ENCODE data around the gene ATP2B1. TPM values are rescaled to one million over a fixed set of nuclear protein-coding genes. Genes with fewer than 3 reads are reported as not detected.

ATP2B1 gene
- polyA plus RNA-seq, 2 donors: 3.3 to 5.3 TPM

DNA sequence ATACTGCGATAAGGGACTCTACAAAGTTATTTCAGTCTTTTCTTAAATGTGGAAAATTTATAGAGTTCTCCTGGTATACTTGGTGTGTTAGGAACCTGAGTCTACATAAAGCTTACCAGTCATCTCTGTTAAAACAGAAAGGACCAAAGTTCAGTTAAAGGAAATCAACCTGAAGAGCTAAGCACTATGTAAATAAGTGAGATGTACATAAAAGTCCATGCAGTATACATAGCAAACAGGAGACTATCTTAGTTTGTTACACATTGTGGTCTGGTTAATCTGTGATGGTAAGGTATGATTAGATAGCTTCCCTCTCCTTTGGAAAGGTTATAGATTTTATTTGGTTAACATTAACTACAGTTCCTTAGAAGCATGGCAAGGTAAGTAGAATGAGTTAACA, 75.9 kb downstream of the ATP2B1 start:
- H3K4me3 ChIP-seq (ENCODE audit: low read depth in 1 of 2, low read length in 2 of 2): no peak overlapping the region
- 79 to 93% methylated on average over 1 of the region's 1 CpG for WGBS, 2 donors
- H3K36me3 ChIP-seq (ENCODE audit: control insufficient read depth in 2 of 2, insufficient read depth in 2 of 2, low read length in 1 of 2): no peaks in the 10 kb centered on the region
- no peaks in the 10 kb centered on the region for H3K9me3 ChIP-seq (ENCODE audit: control insufficient read depth in 2 of 2, insufficient read depth in 1 of 2, low read depth in 1 of 2, low read length in 1 of 2)
- H3K27me3 ChIP-seq (ENCODE audit: control insufficient read depth in 1 of 2, insufficient read depth in 2 of 2, low read length in 2 of 2): no peaks in the 10 kb centered on the region
- no peak overlapping the region for H3K27ac ChIP-seq (ENCODE audit: low read depth in 2 of 2, low read length in 1 of 2)
- H3K4me1 ChIP-seq (ENCODE audit: control insufficient read depth in 2 of 2, insufficient read depth in 2 of 2, low read length in 1 of 2): no peaks in the 10 kb centered on the region

DNA sequence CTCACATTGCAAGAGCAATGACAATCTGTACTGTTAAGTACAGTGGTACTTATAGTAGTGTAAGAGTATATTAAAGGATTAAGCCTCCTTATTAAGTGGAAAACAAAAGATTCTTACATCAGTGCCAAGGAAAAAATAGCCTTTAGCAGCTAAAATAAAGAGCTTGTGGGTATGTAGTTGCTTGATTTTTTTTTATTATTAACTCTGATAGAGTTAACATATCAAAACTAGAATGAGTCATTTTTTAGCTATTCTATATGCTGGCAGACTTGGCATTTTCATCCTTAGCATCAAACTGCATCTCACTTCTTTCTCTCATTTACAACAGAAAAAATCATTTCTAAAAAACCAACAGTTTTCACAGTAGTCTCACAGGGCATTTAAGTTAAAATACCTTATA, 86.5 kb downstream of the ATP2B1 start:
- H3K4me1 ChIP-seq (ENCODE audit: control insufficient read depth in 2 of 2, insufficient read depth in 2 of 2, low read length in 1 of 2): no peaks in the 10 kb centered on the region
- no peak overlapping the region for H3K4me3 ChIP-seq (ENCODE audit: low read depth in 1 of 2, low read length in 2 of 2)
- no peak overlapping the region for H3K27ac ChIP-seq (ENCODE audit: low read depth in 2 of 2, low read length in 1 of 2)
- H3K36me3 ChIP-seq (ENCODE audit: control insufficient read depth in 2 of 2, insufficient read depth in 2 of 2, low read length in 1 of 2): peaks cover 0 to 5% of the 10 kb centered on the region in 2 donors
- no peaks in the 10 kb centered on the region for H3K9me3 ChIP-seq (ENCODE audit: control insufficient read depth in 2 of 2, insufficient read depth in 1 of 2, low read depth in 1 of 2, low read length in 1 of 2)
- H3K27me3 ChIP-seq (ENCODE audit: control insufficient read depth in 1 of 2, insufficient read depth in 2 of 2, low read length in 2 of 2): no peaks in the 10 kb centered on the region

DNA sequence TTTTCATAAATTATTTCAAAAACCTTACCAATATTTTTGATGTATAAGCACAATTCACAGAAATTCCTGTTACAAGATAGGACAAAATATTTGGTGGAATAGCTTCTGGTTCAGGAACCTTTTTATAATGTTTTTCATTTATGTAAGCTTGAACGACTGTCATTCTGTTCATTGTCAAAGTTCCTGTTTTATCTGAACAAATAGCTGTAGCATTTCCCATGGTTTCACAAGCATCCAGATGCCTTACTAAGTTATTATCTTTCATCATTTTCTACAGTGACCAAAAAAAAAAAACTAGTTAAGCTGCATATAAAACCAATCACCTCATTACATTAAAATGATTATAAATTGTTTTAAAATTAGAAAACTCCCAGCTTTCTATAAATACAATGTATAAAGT, 87.1 kb downstream of the ATP2B1 start:
- H3K27ac ChIP-seq (ENCODE audit: low read depth in 2 of 2, low read length in 1 of 2): no peak overlapping the region
- 80 to 84% methylated on average over 1 of the region's 1 CpG for WGBS, 2 donors
- no peaks in the 10 kb centered on the region for H3K27me3 ChIP-seq (ENCODE audit: control insufficient read depth in 1 of 2, insufficient read depth in 2 of 2, low read length in 2 of 2)
- H3K36me3 ChIP-seq (ENCODE audit: control insufficient read depth in 2 of 2, insufficient read depth in 2 of 2, low read length in 1 of 2): peaks cover 0 to 5% of the 10 kb centered on the region in 2 donors
- no peak overlapping the region for H3K4me3 ChIP-seq (ENCODE audit: low read depth in 1 of 2, low read length in 2 of 2)
- no peaks in the 10 kb centered on the region for H3K9me3 ChIP-seq (ENCODE audit: control insufficient read depth in 2 of 2, insufficient read depth in 1 of 2, low read depth in 1 of 2, low read length in 1 of 2)
- H3K4me1 ChIP-seq (ENCODE audit: control insufficient read depth in 2 of 2, insufficient read depth in 2 of 2, low read length in 1 of 2): no peaks in the 10 kb centered on the region

GRCh38 chr12:89619764-89620163, 88.9 kb downstream of the ATP2B1 start:
- no peak overlapping the region for H3K27ac ChIP-seq (ENCODE audit: low read depth in 2 of 2, low read length in 1 of 2)

GRCh38 chr12:89618113-89618862, 90.3 kb downstream of the ATP2B1 start:
- H3K4me3 ChIP-seq (ENCODE audit: low read depth in 1 of 2, low read length in 2 of 2): no peak overlapping the region
- H3K27me3 ChIP-seq (ENCODE audit: control insufficient read depth in 1 of 2, insufficient read depth in 2 of 2, low read length in 2 of 2): no peaks in the 10 kb centered on the region
- 41 to 44% methylated on average over 2 of the region's 2 CpGs for WGBS, 2 donors
- no peak overlapping the region for H3K27ac ChIP-seq (ENCODE audit: low read depth in 2 of 2, low read length in 1 of 2)
- H3K36me3 ChIP-seq (ENCODE audit: control insufficient read depth in 2 of 2, insufficient read depth in 2 of 2, low read length in 1 of 2): no peaks in the 10 kb centered on the region
- H3K4me1 ChIP-seq (ENCODE audit: control insufficient read depth in 2 of 2, insufficient read depth in 2 of 2, low read length in 1 of 2): no peaks in the 10 kb centered on the region
- no peaks in the 10 kb centered on the region for H3K9me3 ChIP-seq (ENCODE audit: control insufficient read depth in 2 of 2, insufficient read depth in 1 of 2, low read depth in 1 of 2, low read length in 1 of 2)

More at GRCh38 chr12:89619764-89620163, 88.9 kb downstream of the ATP2B1 start:
- H3K27me3 ChIP-seq (ENCODE audit: control insufficient read depth in 1 of 2, insufficient read depth in 2 of 2, low read length in 2 of 2): no peaks in the 10 kb centered on the region
- 95 to 96% methylated on average over 2 of the region's 2 CpGs for WGBS, 2 donors
- no peak overlapping the region for H3K4me3 ChIP-seq (ENCODE audit: low read depth in 1 of 2, low read length in 2 of 2)
- no peaks in the 10 kb centered on the region for H3K4me1 ChIP-seq (ENCODE audit: control insufficient read depth in 2 of 2, insufficient read depth in 2 of 2, low read length in 1 of 2)
- H3K9me3 ChIP-seq (ENCODE audit: control insufficient read depth in 2 of 2, insufficient read depth in 1 of 2, low read depth in 1 of 2, low read length in 1 of 2): no peaks in the 10 kb centered on the region
- H3K36me3 ChIP-seq (ENCODE audit: control insufficient read depth in 2 of 2, insufficient read depth in 2 of 2, low read length in 1 of 2): peaks cover 0 to 5% of the 10 kb centered on the region in 2 donors

- Histone ChIP-seq H3K4me1 (ENCODE audit: control insufficient read depth in 2 of 2, insufficient read depth in 2 of 2, low read length in 1 of 2) (no peaks in the 10 kb centered on the region), H3K27ac (ENCODE audit: low read depth in 2 of 2, low read length in 1 of 2) (no peak overlapping the region), H3K27me3 (ENCODE audit: control insufficient read depth in 1 of 2, insufficient read depth in 2 of 2, low read length in 2 of 2) (no peaks in the 10 kb centered on the region), H3K4me3 (ENCODE audit: low read depth in 1 of 2, low read length in 2 of 2) (no peak overlapping the region), H3K36me3 (ENCODE audit: control insufficient read depth in 2 of 2, insufficient read depth in 2 of 2, low read length in 1 of 2) (peaks cover 0 to 2% of the 10 kb centered on the region in 2 donors), H3K9me3 (ENCODE audit: control insufficient read depth in 2 of 2, insufficient read depth in 1 of 2, low read depth in 1 of 2, low read length in 1 of 2) (no peaks in the 10 kb centered on the region)
- WGBS, 2 donors: 88 to 92% methylated on average over 3 of the region's 3 CpGs
Measured at GRCh38 chr12:89610366-89610765, 98.3 kb downstream of the ATP2B1 start.

DNA sequence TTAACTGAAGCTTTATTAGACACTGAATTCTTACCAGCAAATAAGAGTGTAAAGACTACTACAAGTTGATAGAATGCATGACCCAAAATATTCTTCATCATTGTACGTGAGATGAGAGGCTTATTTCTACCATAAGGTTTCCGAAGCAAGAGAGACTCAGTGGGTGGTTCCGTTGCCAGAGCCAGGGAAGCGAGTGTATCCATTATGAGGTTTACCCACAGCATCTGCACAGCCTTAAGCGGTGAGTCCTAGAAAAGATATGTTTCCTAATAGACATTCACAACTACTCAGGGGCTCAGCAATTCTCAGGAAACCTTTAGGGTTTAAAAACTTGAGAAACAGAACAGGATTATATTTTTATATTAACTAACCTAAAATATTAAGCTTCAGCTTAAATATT, 105.0 kb downstream of the ATP2B1 start:
- Histone ChIP-seq H3K4me1 (ENCODE audit: control insufficient read depth in 2 of 2, insufficient read depth in 2 of 2, low read length in 1 of 2) (no peaks in the 10 kb centered on the region), H3K27ac (ENCODE audit: low read depth in 2 of 2, low read length in 1 of 2) (no peak overlapping the region), H3K9me3 (ENCODE audit: control insufficient read depth in 2 of 2, insufficient read depth in 1 of 2, low read depth in 1 of 2, low read length in 1 of 2) (no peaks in the 10 kb centered on the region), H3K27me3 (ENCODE audit: control insufficient read depth in 1 of 2, insufficient read depth in 2 of 2, low read length in 2 of 2) (no peaks in the 10 kb centered on the region), H3K36me3 (ENCODE audit: control insufficient read depth in 2 of 2, insufficient read depth in 2 of 2, low read length in 1 of 2) (peaks cover 0 to 2% of the 10 kb centered on the region in 2 donors), H3K4me3 (ENCODE audit: low read depth in 1 of 2, low read length in 2 of 2) (no peak overlapping the region)
- WGBS, 2 donors: 98 to 99% methylated on average over 5 of the region's 5 CpGs

GRCh38 chr12:89597770-89598169, 110.9 kb downstream of the ATP2B1 start:
- 90 to 94% methylated on average over 1 of the region's 1 CpG for WGBS, 2 donors
- H3K36me3 ChIP-seq (ENCODE audit: control insufficient read depth in 2 of 2, insufficient read depth in 2 of 2, low read length in 1 of 2): no peaks in the 10 kb centered on the region
- H3K4me1 ChIP-seq (ENCODE audit: control insufficient read depth in 2 of 2, insufficient read depth in 2 of 2, low read length in 1 of 2): no peaks in the 10 kb centered on the region
- no peak overlapping the region for H3K4me3 ChIP-seq (ENCODE audit: low read depth in 1 of 2, low read length in 2 of 2)
- no peaks in the 10 kb centered on the region for H3K27me3 ChIP-seq (ENCODE audit: control insufficient read depth in 1 of 2, insufficient read depth in 2 of 2, low read length in 2 of 2)
- H3K9me3 ChIP-seq (ENCODE audit: control insufficient read depth in 2 of 2, insufficient read depth in 1 of 2, low read depth in 1 of 2, low read length in 1 of 2): no peaks in the 10 kb centered on the region
- H3K27ac ChIP-seq (ENCODE audit: low read depth in 2 of 2, low read length in 1 of 2): no peak overlapping the region

GRCh38 chr12:89597210-89597609, 111.4 kb downstream of the ATP2B1 start:
- no peak overlapping the region for H3K27ac ChIP-seq (ENCODE audit: low read depth in 2 of 2, low read length in 1 of 2)
- H3K36me3 ChIP-seq (ENCODE audit: control insufficient read depth in 2 of 2, insufficient read depth in 2 of 2, low read length in 1 of 2): no peaks in the 10 kb centered on the region
- H3K27me3 ChIP-seq (ENCODE audit: control insufficient read depth in 1 of 2, insufficient read depth in 2 of 2, low read length in 2 of 2): no peaks in the 10 kb centered on the region
- 74 to 81% methylated on average over 4 of the region's 4 CpGs for WGBS, 2 donors
- no peaks in the 10 kb centered on the region for H3K4me1 ChIP-seq (ENCODE audit: control insufficient read depth in 2 of 2, insufficient read depth in 2 of 2, low read length in 1 of 2)
- no peak overlapping the region for H3K4me3 ChIP-seq (ENCODE audit: low read depth in 1 of 2, low read length in 2 of 2)
- H3K9me3 ChIP-seq (ENCODE audit: control insufficient read depth in 2 of 2, insufficient read depth in 1 of 2, low read depth in 1 of 2, low read length in 1 of 2): no peaks in the 10 kb centered on the region

GRCh38 chr12:89593873-89594272, 114.8 kb downstream of the ATP2B1 start:
- no peaks in the 10 kb centered on the region for H3K9me3 ChIP-seq (ENCODE audit: control insufficient read depth in 2 of 2, insufficient read depth in 1 of 2, low read depth in 1 of 2, low read length in 1 of 2)
- H3K4me1 ChIP-seq (ENCODE audit: control insufficient read depth in 2 of 2, insufficient read depth in 2 of 2, low read length in 1 of 2): no peaks in the 10 kb centered on the region
- H3K27ac ChIP-seq (ENCODE audit: low read depth in 2 of 2, low read length in 1 of 2): no peak overlapping the region
- 55 to 70% methylated on average over 5 of the region's 5 CpGs for WGBS, 2 donors
- no peaks in the 10 kb centered on the region for H3K27me3 ChIP-seq (ENCODE audit: control insufficient read depth in 1 of 2, insufficient read depth in 2 of 2, low read length in 2 of 2)
- no peak overlapping the region for H3K4me3 ChIP-seq (ENCODE audit: low read depth in 1 of 2, low read length in 2 of 2)
- no peaks in the 10 kb centered on the region for H3K36me3 ChIP-seq (ENCODE audit: control insufficient read depth in 2 of 2, insufficient read depth in 2 of 2, low read length in 1 of 2)

Measured in esophagus (tissue), 2 donors.